Skin epidermis (tissue), 12 donors: ENCODE data around the gene DLGAP1.
"Not testable (repeated sequence)": the region's sequence is repeated elsewhere in the genome, so short reads cannot be mapped to it uniquely, and the experiment has no call there.

Experiments
- H3K27ac ChIP-seq, 21 experiments: fragments of 200-600 bp; sonication (generic) in 11 of 21; one replicate each; pipeline ENCODE4 v1.5.0; 2020; ENCODE audit warnings: mild to moderate bottlenecking in 3 of 21, inconsistent platforms in 2 of 21, moderate library complexity in 2 of 21
- H3K4me3 ChIP-seq, 7 experiments: fragments of 200-600 bp; sonication (generic) in 2 of 7; one replicate each; pipeline ENCODE4 v1.5.0; 2020; ENCODE audit warnings: inconsistent platforms in 2 of 7, mild to moderate bottlenecking in 2 of 7, moderate library complexity in 1 of 7

Gene DLGAP1

DNA sequence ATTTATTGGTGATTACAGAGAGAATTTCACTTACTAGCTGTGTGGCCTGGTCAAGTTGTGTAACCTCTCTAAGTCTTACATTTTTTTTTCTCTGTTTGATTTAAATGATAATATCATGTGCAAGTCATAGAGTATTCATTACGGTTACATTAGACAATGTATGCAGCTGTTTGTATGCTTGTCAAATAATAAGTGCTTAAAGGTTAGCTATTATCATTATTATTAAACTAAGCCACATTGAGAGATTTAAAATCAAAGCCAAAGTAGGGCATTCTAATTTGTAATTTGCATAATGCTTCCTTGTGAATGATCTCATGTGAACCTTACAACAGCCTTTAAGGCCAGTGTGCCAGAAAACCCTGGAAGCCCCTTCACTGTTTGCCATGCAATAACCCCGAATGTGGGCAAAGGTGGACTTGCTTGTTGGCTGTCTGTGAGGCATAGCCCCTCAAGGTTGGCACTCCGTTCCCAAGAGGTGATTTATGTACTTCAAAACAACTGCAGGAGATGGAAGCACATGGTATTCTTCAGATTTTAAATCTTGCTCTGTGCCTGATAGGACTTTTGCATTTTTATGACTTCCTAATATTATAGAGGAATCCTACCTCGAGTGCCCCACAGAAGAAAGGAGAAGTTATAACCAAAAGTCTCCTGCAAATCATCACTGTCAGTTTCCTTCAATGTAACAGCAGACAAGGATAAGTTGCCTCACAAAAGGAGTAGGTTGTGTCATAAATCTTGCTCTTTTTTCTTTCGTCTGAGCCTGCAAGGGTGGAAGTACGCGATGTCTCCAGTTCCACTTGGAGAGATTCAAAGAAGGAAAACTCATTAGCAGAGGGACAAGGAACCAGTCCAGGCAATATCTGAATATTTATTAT is 733.1 kb downstream of the DLGAP1 start:
- peak overlapping the region in 2 of 21 experiments; percentile 30 to 32 for H3K27ac ChIP-seq
- H3K4me3 ChIP-seq, result no peak overlapping the region

DNA sequence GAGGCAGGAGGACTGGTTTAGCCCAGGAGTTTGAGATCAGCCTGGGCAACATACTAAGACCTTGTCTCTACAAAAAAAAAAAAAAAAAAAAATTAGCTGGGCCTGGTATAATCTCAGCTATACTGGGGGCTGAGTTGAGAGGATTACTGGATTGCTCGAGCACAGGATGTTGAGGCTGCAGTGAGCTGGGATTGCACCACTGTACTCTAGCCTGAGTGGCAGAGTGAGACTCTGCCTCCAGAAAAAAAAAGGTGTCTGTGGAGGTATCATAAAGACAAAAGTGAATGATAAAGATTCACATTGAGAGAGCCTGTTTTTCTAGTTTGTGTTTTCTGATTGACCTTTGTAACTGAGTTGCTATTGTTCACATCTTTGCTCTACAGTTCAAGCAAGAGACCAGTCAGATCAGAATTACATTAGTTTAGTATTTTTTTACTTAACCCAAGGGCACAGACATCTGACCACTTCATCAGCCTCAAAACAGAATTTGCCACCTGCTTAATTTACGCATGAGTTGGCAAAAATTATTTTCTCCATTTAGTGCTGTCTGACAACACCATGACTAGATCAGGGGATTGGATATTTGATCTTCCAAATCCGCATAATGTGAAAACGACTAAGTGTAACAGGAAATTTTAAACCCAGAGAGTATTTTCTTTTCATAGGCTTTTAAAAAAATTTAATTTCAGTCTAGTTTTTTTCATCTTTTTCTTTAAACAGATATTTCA is 734.1 kb downstream of the DLGAP1 start:
- no peak overlapping the region for H3K4me3 ChIP-seq
- no peak overlapping the region for H3K27ac ChIP-seq

DNA sequence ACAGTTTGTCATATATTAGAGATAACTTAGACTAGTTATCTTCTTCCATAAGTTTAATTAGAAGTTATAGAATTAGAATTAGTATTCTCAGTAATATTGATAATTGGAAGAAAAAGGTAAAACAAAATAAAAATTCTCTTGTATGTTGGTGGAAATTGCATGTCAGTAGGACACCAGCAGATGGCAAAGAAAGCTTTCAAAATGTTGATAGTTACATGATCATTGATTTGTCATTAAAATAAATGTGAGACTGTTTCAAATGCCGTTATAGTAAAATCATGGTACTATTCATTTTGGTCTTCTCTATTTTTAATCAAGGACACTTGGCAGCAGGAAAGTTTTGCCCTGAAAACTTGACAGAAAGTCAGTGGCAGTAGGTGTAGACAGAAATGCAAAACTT is 734.9 kb downstream of the DLGAP1 start:
- H3K27ac ChIP-seq, result no peak overlapping the region
- H3K4me3 ChIP-seq, result no peak overlapping the region

DNA sequence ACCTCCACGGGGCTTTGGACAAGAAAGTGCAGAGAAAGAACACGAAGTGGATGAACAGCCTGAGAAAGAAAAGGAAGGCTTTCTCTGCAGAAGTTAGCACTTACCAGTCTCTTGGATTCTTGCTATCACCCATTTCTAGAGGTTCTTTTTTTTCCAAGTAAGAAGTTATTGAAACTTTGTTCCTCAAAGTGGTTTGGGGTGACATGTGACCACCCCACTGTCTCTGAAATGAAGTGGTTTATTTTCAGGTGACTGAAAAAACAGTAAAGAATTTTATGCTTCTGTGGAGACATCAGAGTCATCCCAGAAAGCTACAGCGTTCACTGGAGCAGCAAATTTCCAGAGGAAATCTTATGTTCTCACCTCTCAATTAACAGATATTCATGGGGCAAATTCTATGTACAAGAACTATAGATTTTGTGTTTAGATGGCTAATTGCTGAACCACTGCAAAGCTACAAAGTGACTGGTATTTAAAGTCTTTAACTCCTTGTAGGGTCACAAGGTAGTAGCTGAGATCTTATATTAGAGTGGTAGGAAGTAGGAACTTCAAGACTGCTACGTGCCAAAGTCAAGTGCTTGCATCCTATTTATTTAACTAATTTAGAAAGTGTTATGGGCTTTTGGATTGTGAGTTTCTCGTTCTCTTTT is 737.6 kb downstream of the DLGAP1 start:
- no peak overlapping the region for H3K4me3 ChIP-seq
- H3K27ac ChIP-seq, result peak overlapping the region in 1 of 21 experiments; percentile 31

DNA sequence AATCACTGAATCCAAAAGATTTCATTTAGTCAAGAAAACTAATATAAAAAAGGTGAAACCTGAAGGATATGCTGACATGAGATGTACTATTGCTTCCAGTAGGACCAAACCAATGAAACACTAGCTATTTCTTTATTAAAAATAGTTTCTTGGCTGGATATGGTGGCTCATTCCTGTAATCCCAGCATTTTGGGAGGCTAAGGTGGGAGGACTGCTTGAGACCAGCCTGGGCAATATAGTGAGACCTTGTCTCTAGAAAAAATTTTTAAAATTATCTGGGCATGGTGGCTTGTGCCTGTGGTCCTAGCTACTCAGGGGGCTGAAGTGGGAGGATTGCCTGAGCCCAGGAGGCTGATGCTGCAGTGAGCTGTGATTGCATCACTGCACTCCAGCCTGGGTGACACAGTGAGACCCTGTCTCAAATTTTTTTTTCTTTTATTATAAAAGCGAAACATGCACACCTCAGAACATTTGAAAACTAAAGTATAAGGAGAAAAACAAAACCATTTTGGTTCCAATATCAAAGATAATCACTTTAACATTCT is 738.9 kb downstream of the DLGAP1 start:
- H3K4me3 ChIP-seq, result no peak overlapping the region
- no peak overlapping the region for H3K27ac ChIP-seq

DNA sequence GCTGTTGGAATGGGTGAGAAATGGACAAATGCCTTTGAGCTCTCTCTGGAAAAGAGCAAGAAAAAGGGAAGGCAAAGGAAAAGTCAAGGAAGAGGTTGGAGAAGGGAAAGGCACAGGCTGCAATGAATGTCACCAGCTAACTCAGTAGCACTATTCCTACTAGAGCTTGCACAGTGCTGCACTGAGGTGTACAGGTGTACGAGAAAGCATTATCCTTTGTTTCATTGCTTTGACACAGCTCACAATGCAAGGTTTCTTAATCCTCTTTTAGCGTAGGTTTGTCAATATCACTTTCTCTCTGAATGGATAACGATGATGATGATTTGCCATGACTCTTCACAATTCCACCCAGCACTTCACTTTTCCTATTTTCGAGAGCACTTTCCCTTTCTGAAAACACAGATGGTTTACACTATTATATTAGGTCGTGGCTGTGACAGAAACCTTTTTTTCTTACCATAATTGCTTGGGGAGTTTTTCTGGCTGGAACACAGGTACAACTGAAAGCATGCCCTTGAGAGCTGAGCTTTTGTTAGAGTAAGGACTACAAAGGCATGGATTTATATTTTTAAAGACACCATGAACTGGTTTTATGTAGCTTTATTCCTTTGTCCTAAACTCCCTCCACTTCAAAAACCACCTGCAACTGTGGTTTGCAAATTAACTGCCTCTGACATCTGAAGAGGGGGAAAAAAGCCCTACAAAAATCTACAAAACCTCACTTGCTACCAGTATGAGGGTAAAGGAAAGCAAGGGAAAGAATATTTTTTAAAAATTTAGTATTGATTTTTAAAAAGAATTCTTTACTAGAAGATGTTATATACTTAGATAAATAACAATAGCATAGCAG is 739.7 kb downstream of the DLGAP1 start:
- Histone ChIP-seq H3K4me3 (no peak overlapping the region), H3K27ac (no peak overlapping the region)

DNA sequence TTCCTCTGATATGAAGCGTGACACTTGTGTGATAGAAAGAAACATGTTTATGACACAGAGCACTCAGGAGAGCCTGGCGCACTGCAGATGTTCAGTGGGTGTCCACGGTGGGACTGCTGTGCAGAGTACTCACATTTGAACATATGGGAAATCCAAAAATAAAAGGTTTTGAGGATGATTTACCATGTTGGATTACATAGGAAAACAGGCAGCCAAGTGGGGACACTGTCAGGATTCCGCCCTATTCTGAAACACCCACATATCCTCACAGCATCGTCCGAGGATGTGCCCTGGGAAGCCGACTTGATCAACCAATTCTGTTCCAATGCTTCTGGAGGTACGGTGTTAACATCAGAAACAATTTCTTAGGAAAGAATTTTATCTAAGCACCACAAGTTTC is 741.4 kb downstream of the DLGAP1 start:
- H3K27ac ChIP-seq, result no peak overlapping the region
- H3K4me3 ChIP-seq, result no peak overlapping the region

DNA sequence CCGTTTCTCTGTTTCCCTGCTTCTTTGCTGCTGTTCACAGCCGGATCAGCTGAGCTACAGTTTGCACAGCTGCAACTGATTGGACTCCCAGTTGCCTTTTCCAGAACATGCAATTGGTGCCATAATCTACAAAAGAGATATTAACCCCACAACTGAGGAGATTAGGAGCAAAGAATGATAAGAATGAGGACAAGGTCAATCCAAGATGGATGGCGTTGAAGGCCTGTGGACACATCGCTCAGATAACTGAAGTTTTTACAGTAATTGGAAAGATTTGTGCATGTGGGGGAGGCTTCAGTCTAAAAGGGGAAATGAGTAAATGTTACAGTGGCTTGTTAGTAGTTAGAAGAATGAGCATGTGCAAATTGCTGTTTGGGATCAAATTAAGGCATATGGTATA is 741.9 kb downstream of the DLGAP1 start:
- Histone ChIP-seq H3K27ac (no peak overlapping the region), H3K4me3 (no peak overlapping the region)

DNA sequence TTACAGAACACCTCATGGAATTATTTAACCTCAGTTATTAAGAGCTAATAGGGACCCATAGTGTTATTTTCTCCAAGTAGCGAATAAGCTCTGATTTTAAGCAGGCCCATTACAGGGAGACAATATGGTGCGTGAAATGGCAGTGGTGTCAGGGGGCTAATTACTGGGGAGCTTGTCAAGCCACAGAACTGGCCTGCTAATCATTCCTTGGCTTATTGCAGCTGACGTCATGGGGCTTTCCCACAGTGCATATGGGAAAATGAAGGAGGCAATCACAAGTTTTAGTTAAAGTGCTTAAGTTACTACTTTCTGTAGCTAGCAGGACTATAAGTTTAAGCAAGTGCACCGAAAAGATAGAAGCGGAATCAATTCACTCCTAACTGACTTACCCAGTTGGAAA is 742.6 kb downstream of the DLGAP1 start:
- no peak overlapping the region for H3K27ac ChIP-seq

DNA sequence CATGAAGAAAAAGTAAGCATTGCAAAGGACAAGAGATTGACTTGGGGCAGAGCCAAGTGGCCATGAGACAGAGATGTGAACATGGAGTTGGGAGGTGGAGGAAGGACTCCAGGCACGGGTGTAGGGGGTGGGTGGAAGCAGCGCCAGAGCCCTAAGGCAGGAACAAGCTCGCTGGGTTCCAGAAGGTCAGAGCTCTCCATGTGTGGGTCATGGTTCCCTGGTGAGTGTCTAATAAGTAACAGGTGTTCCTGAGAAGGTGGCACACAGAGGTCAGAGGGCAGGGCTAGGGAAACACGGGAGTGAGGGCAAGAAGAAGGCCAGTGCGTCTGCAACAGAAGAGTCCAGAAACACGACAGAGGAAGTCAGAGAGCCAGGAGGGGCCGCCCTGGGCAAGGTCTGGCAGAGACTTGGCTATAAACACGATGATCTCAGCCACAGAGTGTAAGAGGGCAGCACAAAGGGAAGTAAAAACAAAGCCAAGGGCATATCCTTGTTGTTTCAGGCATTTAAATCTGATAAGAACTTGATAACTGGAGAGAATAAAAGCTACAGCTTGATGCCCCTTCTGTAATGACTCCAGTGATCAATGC is 744.3 kb downstream of the DLGAP1 start:
- peak overlapping the region in 1 of 21 experiments; percentile 20 for H3K27ac ChIP-seq
- no peak overlapping the region for H3K4me3 ChIP-seq

More for the DNA sequence above, 742.6 kb downstream of the DLGAP1 start:
- no peak overlapping the region for H3K4me3 ChIP-seq

DNA sequence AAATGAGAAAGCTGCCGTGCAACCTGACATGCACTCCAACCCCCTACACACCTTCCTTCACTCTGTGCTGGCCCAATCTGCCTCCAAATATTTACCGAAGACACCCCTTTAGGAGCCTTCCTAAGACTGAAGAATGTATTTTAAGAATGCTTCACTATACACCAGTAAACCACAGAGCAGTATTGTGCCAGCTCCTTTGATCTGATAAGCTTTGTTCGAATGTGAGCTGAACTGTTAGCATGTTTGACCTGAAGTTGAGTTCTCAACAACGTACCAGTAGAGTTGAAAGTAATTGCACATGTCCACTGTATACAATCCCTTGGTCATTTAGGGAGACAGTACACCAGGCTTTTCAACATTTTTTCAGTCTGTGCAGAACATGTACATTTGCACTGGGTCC is 745.9 kb downstream of the DLGAP1 start:
- Histone ChIP-seq H3K4me3 (no peak overlapping the region), H3K27ac (no peak overlapping the region)

DNA sequence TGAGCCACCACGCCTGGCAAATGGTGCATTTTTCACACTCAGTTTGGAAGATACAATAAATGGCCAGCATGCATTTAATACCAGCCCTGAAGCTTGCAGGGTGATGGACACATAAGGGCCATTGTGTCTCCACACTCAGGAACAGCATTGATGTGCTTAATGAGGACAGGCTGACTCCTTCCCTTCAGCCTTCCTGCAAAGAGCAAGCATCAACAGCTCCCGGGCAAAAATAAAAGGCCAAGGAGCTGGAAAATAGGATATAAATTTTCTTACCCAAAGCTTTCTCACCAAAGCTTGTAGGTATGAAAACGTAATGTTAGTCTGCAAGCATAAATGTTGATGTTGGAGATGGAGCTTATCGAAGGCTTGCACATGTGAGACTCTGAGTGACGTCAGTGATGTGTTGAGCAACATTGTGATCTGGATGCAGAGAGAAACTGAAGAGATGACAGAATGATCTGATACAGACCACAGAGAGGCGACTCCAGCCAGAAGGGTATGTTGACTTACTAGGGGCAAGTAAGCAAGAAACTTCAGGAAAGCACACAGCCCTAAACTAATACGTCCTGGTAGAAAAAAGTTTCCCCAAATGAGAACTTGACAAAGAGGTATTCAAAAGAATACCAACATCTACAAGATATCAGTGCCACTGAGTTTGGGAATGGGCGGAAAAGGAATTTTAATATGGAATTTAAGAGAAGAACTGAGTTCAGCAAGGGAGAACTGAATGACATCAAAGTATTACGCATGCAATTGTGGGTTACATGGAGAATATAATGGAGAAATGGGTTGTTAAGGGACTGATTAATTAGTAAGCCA is 748.6 kb downstream of the DLGAP1 start:
- Histone ChIP-seq H3K4me3 (no peak overlapping the region), H3K27ac (no peak overlapping the region)

DNA sequence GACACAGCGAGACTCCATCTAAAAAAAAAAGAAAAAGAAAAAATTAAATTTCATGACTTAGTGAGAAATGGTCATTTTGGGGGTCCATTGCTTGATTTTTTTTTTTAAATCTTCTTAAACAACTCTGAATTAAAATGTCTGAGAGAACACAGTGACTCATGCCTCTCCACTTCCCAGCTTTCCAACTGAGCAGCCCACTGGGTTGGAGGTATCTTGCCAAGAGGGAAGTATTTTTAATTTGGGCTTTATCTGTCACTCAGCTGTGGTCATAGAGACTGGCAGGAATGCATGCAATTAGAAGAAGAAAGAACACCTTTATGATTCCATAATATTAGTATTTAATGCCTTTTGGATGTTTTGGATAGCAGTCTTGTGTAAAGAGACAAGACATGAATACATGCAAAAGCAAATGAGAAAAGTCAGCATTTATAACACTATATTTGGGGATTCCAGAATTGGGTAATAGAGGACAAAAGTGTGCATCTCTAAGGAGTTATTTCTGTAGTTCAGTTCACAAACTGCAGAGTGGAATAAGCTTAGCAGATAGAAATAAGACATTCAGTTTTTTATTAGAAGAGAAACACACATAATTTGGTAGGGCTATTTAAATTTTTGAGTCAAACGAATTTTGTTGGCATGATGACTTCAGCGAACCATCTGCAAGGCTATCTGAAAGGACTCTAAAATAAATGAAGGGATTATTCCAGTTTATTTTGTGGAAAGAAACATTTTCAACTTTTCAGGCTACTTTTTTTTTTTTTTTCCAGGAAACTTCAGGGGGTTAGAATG is 750.4 kb downstream of the DLGAP1 start:
- no peak overlapping the region for H3K27ac ChIP-seq
- no peak overlapping the region for H3K4me3 ChIP-seq

DNA sequence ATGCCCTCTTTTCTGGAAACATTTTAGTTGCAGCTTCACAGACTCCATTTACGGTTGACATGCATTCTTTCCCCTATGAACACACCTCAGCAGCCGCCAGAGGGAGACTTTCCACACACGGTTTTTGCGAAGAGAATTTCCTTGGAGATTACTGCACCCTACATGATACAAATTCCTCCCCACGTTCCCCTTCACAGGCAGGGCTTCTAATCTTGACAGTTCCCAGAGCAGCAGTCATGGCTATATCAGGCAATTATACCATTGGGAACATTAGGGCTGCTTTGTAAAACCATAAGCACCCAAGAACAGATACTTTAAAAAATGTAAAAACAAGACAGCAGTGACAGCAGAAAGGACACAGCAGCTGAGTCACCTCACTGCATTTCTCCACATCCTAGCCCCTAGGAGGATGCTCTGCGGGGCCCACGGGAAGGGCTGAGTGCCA is 751.4 kb downstream of the DLGAP1 start:
- Histone ChIP-seq H3K27ac (no peak overlapping the region), H3K4me3 (no peak overlapping the region)

DNA sequence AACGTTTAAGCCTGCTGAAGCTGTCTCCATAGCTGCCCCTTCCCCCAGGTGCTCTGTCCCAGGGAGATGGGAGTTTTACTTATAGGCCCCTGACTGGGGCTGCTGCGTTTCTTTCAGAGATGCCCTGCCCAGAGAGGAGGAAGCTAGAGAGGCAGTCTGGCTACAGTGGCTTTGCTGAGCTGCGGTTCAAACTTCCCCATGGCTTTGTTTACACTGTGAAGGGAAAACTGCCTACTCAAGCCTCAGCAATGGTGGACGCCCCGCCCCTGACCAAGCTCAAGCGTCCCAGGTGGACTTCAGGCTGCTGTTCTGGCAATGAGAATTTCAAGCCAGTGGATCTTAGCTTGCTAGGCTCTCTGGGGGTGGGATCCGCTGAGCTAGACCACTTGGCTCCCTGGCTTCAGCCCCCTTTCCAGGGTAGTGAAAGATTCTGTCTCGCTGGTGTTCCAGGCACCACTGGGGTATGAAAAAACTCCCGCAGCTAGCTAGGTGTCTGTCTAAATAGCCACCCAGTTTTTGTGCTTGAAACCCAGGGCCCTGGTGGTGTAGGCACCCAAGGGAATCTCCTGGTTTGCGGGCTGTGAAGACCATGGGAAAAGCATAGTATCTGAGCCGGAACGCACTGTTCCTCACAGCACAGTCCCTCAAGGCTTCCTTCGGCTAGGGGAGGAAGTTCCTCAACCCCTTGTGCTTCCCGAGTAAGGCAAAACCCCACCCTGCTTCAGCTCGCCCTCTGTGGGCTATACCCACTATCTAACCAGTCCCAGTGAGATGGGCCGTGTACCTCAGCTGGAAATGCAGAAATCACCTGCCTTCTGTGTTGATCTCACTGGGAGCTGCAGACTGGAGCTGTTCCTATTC is 755.2 kb downstream of the DLGAP1 start:
- not testable (repeated sequence) for H3K4me3 ChIP-seq
- peak overlapping the region in 9 of 21 experiments; percentile 38 to 80 (median 65) for H3K27ac ChIP-seq

DNA sequence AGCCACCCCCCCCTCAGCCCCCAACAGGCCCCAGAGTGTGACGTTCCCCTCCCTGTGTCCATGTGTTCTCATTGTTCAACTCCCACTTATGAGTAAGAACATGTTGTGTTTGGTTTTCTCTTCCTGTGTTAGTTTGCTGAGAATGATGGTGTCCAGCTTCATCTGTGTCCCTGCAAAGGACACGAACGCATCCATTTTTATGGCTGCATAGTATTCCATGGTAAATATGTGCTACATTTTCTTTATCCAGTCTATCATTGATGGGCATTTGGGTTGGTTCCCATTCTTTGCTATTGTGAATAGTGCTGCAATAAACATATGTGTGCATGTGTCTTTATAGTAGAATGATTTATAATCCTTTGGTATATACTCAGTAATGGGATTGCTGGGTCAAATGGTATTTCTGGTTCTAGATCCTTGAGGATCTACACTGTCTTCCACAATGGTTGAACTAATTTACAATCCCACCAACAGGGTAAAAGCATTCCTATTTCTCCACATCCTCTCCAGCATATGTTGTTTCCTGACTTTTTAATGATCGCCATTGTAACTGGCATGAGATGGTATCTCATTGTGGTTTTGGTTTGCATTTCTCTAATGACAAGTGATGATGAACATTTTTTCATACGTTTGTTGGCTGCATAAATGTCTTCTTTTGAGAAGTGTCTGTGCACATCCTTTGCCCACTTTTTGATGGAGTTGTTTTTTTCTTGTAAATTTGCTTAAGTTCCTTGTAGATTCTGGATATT is 760.9 kb downstream of the DLGAP1 start:
- H3K27ac ChIP-seq, H3K4me3 ChIP-seq: not testable (repeated sequence)
